RWPE2 (cell line): Measurements from ENCODE around the gene NKIRAS1.

Experiments
- ATAC-seq: fragments of 200-7000 bp; cut with Tn5 transposase; 3 replicates; pipeline ENCODE4 v1.9.1; 2021; ENCODE audit warnings: low read depth
- DNase-seq: peaks from one replicate; pipeline ENCODE4 v3.0.0-alpha.2; 2020; ENCODE audit warnings: low spot score
- H3K27ac ChIP-seq: fragments of 450-650 bp; 2 replicates; pipeline ENCODE4 v1.5.1; 2017; ENCODE audit warnings: mild to moderate bottlenecking; ENCODE audit not compliant: poor library complexity, severe bottlenecking
- H3K27me3 ChIP-seq: fragments of 250-450 bp; sonication (Bioruptor Pico); 2 replicates; pipeline ENCODE4 v1.5.1; 2021; ENCODE audit warnings: mild to moderate bottlenecking, moderate library complexity; ENCODE audit not compliant: insufficient read depth, poor library complexity, severe bottlenecking
- H3K36me3 ChIP-seq: fragments of 250-450 bp; sonication (Bioruptor Pico); 2 replicates; pipeline ENCODE4 v1.5.1; 2020; ENCODE audit warnings: low read depth, mild to moderate bottlenecking, moderate library complexity
- H3K4me1 ChIP-seq: fragments of 250-450 bp; sonication (Bioruptor Pico); 2 replicates; pipeline ENCODE4 v1.5.1; 2021; ENCODE audit warnings: mild to moderate bottlenecking, moderate library complexity; ENCODE audit not compliant: insufficient read depth, poor library complexity, severe bottlenecking
- H3K4me3 ChIP-seq: fragments of 250-450 bp; sonication (Bioruptor Pico); 2 replicates; pipeline ENCODE4 v1.5.1; 2021; ENCODE audit warnings: mild to moderate bottlenecking, moderate library complexity; ENCODE audit not compliant: severe bottlenecking
- H3K9me3 ChIP-seq: fragments of 250-450 bp; sonication (Bioruptor Pico); 2 replicates; pipeline ENCODE4 v1.5.1; 2021; ENCODE audit warnings: mild to moderate bottlenecking, moderate library complexity; ENCODE audit not compliant: severe bottlenecking
- CTCF ChIP-seq: fragments of 450-650 bp; IDR thresholded peaks from one replicate; pipeline ENCODE4 v1.5.1; 2017; ENCODE audit warnings: mild to moderate bottlenecking, moderate library complexity; ENCODE audit not compliant: poor library complexity, severe bottlenecking

Gene NKIRAS1

GRCh38 chr3:23945663-23945912, 28.8 kb upstream of the NKIRAS1 start:
- Histone ChIP-seq H3K9me3 (no peaks in the 10 kb centered on the region), H3K4me3 (peak overlapping the region; percentile 98), H3K27me3 (no peaks in the 10 kb centered on the region), H3K4me1 (peaks cover 34% of the 10 kb centered on the region), H3K27ac (peak overlapping the region; percentile 76), H3K36me3 (no peaks in the 10 kb centered on the region)
- ATAC-seq: no peak
- DNase-seq: no peak
- no peak for TF ChIP-seq CTCF

GRCh38 chr3:23944861-23945662, 28.3 kb upstream of the NKIRAS1 start, which contains the start of gene NR1D2:
NR1D2 (plus strand) TSS chr3:23945286; CDS start chr3:23945579, 293 bp downstream.
- Histone ChIP-seq H3K27me3 (no peaks in the 10 kb centered on the region), H3K36me3 (no peaks in the 10 kb centered on the region), H3K27ac (peak within 1 kb of the TSS; percentile 76), H3K4me3 (peak within 1 kb of the TSS; percentile 98), H3K9me3 (no peaks in the 10 kb centered on the region), H3K4me1 (peaks cover 30% of the 10 kb centered on the region)
- TF ChIP-seq CTCF: no peak
- ATAC-seq (peak; percentile 56), DNase-seq (peak; percentile 76)

GRCh38 chr3:23944007-23944783, 27.4 kb upstream of the NKIRAS1 start:
- Histone ChIP-seq H3K9me3 (no peaks in the 10 kb centered on the region), H3K4me3 (no peak overlapping the region), H3K4me1 (peaks cover 23% of the 10 kb centered on the region), H3K27me3 (no peaks in the 10 kb centered on the region), H3K27ac (peak overlapping the region; percentile 76), H3K36me3 (no peaks in the 10 kb centered on the region)
- TF ChIP-seq CTCF: no peak
- ATAC-seq (no peak), DNase-seq (no peak)

GRCh38 chr3:23942546-23942945, 25.8 kb upstream of the NKIRAS1 start:
- no peaks in the 10 kb centered on the region for H3K27me3 ChIP-seq
- DNase-seq: no peak
- peaks cover 10% of the 10 kb centered on the region for H3K4me1 ChIP-seq
- H3K36me3 ChIP-seq: no peaks in the 10 kb centered on the region
- H3K4me3 ChIP-seq: no peak overlapping the region
- H3K9me3 ChIP-seq: no peaks in the 10 kb centered on the region
- ATAC-seq: no peak
- H3K27ac ChIP-seq: no peak overlapping the region
- no peak for TF ChIP-seq CTCF
